GM19438 (cell line): ENCODE results near the gene RBPJL.

Experiments used
- ATAC-seq: cut with Tn5 transposase; IDR thresholded peaks from one replicate; pipeline ENCODE4 v1.9.1; 2021; ENCODE audit warnings: low read depth; ENCODE audit not compliant: unreplicated experiment

Gene RBPJL, protein sequence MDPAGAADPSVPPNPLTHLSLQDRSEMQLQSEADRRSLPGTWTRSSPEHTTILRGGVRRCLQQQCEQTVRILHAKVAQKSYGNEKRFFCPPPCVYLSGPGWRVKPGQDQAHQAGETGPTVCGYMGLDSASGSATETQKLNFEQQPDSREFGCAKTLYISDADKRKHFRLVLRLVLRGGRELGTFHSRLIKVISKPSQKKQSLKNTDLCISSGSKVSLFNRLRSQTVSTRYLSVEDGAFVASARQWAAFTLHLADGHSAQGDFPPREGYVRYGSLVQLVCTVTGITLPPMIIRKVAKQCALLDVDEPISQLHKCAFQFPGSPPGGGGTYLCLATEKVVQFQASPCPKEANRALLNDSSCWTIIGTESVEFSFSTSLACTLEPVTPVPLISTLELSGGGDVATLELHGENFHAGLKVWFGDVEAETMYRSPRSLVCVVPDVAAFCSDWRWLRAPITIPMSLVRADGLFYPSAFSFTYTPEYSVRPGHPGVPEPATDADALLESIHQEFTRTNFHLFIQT

DNA sequence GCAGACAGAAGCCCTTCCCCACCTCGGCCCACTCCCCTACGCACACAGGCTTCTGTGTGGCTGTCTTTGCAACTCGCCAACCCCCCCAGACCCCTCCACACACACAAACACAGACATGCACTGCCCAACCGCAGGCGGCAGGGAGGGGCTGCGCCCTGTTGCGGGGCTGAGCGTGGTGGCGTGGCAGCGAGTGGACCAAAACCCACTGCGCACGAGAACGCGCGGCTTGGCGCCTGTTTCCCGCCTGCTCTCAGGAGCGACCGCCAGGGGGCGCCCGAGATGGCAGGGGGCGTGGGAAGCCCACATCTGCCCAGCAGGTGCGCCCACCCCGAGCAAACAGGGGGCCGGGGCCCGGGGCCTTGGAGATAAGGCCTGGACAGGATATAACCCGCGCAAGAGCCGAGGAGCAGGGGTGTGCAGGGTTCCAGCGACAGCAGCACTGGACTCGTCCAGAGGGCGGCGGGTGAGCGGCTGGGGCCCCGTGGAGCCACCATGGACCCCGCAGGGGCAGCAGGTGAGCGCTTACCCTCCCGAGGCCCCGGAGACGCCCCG is at the start of gene RBPJL:
RBPJL (plus strand) TSS at position 410 of the 552 bp plus-strand sequence; CDS start at position 493, 83 bp downstream.
- ATAC-seq = no peak

- ATAC-seq = no peak
Measured at GRCh38 chr20:45257161-45257560, 49.5 kb upstream of the RBPJL start.

DNA sequence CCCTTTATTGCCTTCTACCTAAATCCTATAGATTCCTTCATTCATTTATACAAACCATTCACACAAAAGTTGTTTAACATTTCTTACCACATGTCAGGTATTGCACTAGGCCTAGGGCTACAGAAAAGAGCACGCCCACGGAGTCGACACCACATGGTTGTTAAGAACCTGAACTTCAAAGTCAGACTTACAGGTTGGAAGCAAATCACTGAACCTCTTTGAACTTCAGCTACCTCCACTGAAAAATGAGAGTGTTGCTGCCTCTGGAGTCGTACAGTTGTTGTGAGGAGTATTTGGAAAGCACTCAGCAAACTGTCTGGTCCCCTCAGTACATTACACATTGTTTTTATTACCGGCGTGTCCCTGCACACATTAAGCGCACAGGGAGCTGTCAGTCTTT is 48.9 kb upstream of the RBPJL start:
- no peak for ATAC-seq

- no peak for ATAC-seq
Measured at GRCh38 chr20:45258259-45258658, 48.4 kb upstream of the RBPJL start.

DNA sequence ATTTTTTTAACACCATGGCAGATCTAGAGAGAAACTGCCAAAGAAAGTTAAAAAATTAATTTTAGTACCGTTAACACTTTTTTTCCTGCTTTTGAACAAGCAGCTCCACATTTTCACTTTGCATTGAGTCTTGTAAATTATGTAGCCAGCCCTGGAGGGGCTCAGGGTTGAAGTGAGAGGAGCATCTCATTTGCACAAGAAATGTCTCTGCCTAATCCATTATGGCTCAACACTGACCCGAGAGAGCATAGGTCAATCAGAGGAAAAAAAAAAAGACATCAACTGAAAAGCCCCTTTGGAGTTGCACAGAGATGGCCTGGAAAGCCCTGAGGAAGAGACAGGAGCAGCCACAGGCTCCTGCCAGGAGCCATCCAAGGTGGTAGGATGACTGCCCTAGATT is 48.0 kb upstream of the RBPJL start:
- ATAC-seq = no peak

DNA sequence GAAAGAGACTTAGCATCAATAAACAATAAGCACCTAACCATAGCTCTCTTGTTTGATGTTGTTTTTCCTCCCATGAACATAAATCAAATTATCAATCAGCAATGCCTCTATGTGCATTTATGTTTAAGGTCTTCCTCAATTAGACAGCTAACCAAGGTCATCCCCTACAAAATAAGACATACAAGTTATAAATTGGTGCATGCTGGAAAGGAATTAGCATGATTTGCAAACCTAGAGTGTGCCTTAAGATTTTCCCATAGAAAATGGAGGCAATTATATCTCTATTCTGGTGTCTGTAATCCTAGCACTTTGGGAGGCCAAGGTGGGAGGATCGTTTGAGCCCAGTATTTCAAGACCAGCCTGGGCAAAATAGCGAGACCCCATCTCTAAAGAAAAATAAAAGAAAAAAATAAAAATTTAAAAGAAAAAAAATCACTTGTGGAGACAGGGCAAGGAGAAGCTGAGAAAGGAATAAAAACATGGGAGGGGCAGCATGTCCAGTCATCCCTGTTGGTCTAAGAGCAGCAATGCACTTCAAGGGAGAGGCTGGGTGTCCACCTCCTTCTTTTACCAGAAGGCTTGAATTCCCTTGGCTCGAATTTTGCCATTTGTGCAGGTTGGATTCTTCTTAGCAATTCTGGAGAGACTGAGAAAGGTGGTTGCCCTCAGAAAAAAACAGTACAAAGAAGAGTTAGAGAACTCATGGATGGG is 42.9 kb upstream of the RBPJL start:
- no peak for ATAC-seq

DNA sequence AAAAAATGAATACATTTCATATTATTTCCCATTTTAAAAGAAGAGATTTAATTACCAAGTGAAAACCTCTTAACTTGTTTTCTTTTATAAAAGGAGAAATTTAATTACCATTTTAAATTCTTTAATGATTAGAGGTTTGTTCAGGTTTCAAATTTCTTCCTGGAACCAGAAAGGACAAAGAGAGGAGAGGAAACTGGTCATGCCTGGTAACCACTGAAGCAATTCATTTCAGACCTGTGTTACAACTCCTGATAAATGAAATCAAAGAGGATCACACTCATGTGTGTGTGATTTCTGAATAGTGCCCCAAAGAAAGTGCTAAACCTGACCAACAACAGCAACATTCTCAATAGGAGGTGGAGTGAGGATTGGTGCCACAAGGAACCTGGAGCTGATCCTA is 39.7 kb upstream of the RBPJL start:
- ATAC-seq = no peak

GRCh38 chr20:45268531-45268930 is 38.1 kb upstream of the RBPJL start:
- no peak for ATAC-seq

- no peak for ATAC-seq
Measured at GRCh38 chr20:45269056-45269455, 37.6 kb upstream of the RBPJL start.

DNA sequence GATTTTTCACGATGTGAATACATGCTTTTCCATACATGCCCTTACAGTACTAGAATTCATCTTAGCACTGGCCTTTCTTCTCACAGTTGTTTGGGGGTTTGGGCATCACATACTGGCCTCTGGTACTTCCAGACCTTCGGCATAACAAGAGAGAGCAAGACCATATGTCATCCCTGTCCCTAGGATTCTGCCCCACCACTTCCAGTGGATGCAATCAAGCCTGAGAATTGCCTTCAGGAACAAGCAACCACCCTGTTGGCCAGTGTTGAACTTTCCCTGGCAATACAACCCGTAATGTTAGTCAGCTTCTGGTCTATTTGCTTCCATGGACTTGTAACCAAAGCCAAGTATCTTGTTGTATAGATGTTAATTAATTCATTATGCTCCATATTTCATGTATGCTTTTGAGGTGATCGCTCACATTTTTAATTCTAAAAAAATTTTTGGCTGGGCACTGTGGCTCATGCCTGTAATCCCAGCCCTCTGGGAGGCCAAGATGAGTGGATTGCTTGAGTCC is 36.8 kb upstream of the RBPJL start:
- ATAC-seq = no peak

- ATAC-seq = no peak
Measured at GRCh38 chr20:45275338-45275737, 31.3 kb upstream of the RBPJL start.

DNA sequence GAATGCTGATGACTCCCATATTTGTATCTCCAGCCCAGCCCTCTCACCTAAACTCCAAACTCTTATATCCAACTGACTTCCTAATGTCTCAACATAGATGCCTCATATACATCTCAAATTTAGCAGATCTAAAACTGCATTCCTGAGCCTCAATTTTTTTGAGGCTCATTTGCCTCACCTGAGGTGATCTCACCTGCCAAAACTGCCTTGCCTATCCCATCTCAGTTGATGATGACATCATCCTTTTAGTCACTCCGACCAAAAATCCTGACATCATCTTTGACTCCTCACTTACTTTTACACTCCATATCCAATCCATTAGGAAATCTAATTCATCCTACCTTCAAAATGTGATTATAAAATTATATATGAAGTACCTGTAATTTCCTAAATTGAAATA is 26.6 kb upstream of the RBPJL start:
- ATAC-seq = no peak

DNA sequence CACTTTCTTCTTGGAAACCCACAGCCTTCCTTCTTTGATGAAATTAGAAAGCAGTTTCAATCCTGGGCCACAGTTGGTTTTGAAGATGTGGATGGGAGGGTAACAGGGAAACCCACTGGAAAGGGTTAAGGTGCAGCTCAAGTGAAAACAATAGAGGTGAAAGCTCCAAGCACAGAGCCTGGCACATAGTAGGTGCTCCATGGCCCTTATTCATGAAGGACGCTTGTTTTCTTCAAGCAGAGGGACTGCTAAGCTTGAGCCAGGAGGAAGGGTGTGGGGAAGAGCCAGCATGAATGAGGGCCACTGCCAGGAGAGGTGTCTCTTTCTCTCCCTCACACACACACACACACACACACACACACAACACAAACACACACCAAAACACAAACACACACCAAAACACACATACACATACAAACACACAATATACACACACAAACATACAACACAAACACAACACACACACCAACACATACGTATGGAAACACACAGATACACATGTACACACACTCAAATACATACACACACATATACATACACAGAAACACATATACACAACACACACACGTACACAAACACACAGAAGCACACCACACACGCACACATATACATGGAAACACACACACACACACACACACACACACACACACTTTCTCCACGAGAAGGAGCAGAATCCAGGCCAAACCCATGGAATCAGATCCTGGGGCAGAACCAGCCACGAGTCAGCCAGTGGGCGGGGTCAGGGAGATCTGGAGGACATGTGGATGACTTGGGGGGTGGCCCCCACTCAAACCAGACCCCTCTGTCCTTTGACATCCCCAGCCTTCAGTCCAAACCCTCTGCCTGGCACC is 23.7 kb upstream of the RBPJL start:
- no peak for ATAC-seq

GRCh38 chr20:45283551-45284057 is 23.0 kb upstream of the RBPJL start:
- ATAC-seq = no peak

DNA sequence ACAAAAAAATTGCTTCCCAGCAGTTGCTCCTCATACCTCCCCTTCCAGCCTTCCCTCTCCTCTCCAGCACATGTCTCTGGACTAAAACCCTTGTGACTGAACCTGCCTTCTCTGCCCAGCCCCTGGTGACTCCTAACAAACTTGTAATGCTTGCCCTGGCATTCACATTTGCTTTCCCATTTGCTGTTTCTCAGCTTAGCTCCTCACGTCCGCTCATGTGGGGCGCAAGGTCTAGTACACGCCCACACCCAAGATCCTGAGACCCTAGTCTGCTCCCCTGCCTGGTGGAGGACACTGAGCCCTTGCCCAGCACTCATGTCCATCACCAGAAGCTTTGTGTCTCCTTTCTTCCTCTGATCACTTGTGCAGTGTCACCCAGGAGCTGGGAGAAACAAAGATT is 18.3 kb upstream of the RBPJL start:
- ATAC-seq = no peak

GRCh38 chr20:45288860-45289259 is 17.8 kb upstream of the RBPJL start:
- ATAC-seq = no peak

DNA sequence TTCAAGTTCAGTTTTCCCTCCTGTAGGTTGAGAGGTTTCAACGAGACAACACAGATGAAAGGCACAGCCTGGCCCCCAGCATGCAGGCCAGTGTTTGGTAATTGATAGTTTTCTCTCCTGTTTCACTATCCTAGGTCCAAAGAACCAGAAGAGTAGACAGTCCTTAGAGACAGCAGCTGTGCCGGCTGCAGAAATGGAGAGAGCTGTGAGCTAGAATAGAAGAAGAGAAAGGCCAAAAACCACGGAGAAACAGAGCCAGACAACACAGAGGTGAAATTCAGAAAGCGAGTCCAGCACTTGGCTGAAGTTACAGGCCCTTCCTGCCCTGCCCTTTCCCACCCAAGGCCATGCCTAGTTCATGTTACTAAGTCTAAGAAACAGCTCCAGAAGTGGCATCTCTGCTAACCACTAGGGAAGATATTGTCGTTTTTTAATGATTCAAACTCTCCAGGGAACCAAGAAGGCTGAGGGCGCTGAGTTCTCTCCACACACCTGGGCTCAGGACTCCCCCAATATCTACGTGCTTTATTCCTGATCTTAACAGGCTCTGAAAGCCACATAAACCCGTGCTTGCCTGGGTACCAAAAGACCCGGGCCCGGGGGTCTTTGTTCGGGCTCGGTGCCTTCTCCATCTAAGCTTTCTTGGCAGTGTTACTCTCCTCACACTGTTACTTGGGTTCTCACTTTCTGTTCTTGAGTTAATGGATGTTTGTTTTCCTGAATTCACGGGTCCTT is 16.5 kb upstream of the RBPJL start:
- no peak for ATAC-seq

DNA sequence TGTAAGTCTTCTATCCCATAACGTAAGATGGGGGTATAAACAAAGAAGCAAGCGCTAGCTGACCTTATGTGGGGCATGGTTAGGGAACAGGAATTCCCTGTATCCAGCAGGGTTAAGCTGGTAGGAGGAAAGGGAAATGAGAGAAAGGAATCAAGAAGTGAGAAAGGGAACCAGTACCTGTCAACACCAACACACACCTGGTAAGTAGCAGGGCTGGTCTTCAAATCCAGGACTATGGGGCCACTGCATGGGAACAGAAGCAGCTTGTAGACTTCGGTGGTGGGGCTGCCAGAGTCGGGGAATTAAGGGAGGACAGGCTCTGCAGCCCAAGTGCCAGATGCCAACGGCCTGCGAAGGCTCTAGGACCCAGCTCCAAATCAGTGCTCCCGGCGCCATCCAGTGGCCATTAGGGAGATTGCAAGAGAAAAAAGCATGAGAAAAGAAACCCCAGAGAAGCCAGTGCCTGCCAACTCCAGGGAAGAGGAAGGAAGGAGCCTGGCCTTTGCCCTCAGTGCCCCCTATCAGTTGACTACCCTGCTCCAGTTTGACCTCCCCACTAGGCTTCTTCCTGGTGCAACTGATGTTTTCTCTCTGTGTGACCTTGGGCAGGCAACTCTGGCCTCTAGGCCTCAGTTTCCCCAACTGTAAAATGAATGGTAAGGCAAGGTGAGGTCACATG is 15.8 kb upstream of the RBPJL start:
- ATAC-seq = no peak

DNA sequence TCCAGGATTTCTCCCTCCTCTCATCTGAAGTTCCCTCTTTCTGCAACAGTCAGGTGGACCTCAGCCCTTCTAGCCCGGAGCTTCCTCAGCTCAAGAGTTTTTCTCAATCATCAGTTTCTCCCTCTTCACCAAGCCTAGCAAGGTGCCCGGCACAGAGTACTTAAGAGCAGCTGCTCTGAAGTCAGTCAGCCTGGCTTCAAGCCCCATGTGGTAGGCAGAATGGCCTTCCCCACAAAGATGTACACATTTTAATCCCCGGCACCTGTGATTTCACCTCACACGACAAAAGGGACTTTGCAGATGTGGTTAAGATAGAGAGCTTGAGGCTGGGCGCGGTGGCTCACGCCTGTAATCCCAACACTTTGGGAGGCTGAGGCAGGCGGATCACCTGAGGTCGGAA is 15.1 kb upstream of the RBPJL start:
- no peak for ATAC-seq
